GM20431 (cell line): ENCODE results near the gene FAM120AOS.

ENCODE experiments used
- in situ Hi-C: fragments of 300-500 bp; cut with MseI, MboI; formaldehyde crosslinking; loops from one replicate; pipeline ENCODE4 v1.15.0; 2020; ENCODE audit warnings: low sequenced_read_pairs; ENCODE audit not compliant: unreplicated experiment

Gene FAM120AOS

DNA sequence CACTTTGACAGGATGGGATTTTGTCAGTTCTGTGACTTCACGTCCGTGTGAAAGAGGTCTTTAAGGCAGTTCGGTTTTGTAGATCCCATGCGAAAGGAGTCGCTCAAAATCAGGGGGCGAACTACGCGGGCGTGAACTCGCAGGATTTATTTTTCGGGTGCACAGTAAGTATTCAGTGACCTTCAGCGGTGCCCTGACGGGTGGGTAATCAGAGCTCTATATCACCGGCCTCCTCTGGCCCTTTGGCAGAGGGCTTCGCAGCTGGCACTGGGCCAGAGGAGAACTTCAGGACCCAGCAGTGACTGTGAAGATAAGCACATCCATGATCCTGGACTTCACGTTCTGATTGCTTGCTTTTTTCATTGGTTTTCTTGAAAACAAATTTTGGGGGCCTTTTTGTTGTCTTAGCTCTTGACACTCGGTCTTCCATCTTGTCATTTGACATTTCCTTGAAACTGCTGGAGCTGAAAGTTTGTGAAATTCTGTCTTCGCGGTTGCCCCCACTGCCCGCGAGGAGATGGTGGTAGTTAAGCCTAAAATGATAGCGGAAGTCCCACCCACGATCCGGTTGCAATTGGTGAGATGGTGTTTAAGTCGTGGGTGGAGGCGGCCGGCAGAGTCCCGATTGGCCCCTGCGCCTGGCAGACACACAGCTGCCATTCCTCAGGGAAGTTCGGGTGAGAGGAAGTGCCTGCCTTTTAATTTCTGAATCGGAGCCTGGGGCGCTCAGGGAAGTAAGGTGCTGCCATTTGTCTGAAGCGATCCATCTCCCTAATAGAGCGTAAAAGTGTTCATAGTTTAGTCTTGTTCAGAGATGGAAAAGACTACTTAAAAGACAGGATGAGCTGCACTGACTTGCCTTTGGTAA, at the start of gene FAM120AOS:
Gene FAM120AOS (minus strand): TSS at position 535 of the 868 bp plus-strand sequence. CDS start 872 bp downstream, outside the sequence.
- in situ Hi-C loops: no loop called here

DNA sequence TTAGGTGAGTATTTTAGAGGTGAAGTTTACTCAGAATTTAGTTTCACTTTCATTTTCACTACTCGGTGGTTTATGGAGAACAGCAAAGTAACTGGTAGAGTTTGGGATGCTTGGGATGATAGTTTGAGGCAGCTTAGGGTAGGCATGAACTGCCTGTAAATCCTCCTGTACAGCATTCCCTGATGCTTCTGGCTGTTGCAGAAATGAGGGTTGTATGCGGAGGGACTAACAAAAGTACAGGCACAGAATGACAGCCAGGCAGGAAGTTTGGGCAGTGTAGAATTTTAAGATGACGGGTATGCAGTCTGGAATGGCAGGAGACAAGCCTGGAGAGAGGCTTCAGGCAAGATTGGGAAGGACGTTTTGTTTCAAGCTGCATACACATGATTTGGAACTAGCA, 48.0 kb upstream of the FAM120AOS start:
- in situ Hi-C loops: no loop called here

DNA sequence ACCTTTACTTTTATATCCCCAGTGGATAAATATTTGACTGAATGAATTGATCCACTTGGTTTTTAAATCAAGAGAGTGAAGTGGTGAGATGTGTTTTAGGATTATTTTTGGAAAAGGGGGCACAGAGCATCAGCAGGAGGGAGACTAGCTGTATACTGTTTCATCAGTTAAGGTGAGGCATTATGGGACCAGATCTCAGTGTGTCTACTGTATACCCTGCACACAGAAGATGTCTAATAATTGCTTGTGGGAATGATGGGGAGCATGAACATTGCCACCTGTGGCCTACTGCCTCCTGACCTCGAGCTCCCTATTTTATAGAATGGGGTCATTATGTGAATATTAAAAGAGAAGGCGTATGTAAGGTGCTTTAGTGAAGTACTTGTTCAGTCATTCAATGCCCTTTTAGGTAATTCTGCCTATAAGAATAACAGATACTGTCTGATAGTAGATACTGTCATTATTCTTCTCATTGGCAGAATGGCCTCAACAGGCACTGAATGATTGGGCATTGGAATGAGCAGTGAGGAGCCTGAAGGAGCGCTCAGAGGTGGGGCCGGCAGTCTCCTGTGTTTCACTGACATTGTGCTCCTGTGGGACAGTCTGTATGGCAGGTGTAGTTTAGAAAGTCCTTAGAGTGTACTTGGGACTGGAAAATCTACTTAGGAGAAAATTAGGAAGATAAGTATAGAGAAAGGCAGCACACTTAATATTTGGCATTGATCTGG, 47.4 kb upstream of the FAM120AOS start:
- in situ Hi-C loops: no loop called here

GRCh38 chr9:93496285-93496684, 42.9 kb upstream of the FAM120AOS start:
- in situ Hi-C loops: no loop called here

GRCh38 chr9:93493949-93494348, 40.6 kb upstream of the FAM120AOS start:
- in situ Hi-C loops: no loop called here

GRCh38 chr9:93492327-93492726, 38.9 kb upstream of the FAM120AOS start:
- in situ Hi-C loops: no loop called here

DNA sequence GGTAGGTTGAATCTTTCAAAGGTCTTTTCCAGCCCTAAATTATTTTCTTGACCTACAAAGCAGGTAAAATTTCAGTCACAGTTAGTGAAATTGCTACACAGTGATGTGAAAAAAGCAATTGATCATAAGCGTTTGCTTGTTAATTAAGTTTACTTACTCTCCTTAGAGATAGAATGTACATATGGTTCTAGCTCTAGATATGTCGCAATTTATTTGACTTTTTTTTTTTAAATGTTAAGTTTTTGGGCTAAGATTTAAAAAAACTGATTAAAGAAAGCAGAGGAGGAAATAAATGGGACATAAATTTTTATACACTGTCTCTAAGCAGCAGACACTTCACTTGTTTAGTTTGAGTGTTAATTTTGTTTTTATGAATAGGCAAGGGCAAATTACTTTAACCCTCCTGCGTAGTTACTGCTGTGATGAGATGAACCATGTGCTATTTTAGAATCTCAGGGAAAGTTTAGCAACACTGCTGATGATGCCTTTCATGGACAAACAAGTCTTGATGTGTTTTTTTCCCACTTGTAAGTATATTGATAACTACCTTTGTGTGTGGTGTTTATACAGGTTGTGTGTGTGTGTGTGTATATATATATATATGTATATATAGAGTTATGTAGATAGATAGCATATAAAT, 38.3 kb upstream of the FAM120AOS start:
- in situ Hi-C loops: no loop called here

GRCh38 chr9:93488244-93488643, 34.9 kb upstream of the FAM120AOS start:
- in situ Hi-C loops: no loop called here

DNA sequence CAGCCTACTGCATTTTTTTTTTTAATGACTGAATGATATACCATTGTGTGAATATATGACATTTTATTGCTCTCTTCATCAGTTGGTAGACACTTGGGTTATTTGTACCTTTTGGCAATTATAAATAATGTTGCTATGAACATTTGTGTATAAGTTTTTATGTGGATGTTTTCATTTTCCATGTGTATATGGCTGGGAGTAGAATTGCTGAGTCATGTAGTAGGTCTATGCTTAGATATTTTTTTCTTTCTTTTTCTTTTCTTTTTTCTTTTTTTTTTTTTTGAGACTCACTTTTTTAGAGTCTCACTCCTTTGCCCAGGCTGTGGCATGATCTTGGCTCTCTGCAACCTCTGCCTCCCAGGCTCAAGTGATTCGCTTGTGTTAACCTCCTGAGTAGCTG, 32.9 kb upstream of the FAM120AOS start:
- in situ Hi-C loops: no loop called here

DNA sequence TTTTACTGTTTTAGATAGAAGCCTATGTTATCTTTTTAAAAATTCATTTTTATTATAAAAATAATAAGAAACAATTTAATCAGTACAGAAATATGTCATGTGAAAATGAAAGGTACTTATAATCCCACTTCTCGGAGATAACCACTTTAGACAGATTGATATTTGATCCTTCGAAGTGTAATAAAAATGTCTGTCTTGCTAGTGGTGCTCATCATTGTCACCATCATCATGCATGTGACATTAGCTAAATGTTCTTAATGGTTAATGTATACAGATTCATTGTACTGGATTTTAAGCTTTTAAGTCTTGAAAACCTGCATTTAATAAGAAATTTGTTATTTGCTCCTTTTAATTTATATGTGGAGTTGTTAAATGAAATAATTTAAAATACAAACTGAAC, 30.1 kb upstream of the FAM120AOS start:
- in situ Hi-C loops: no loop called here

- in situ Hi-C loops: no loop called here
Observed at GRCh38 chr9:93480728-93481324, 27.4 kb upstream of the FAM120AOS start.

GRCh38 chr9:93480262-93480661, 26.9 kb upstream of the FAM120AOS start:
- in situ Hi-C loops: no loop called here

DNA sequence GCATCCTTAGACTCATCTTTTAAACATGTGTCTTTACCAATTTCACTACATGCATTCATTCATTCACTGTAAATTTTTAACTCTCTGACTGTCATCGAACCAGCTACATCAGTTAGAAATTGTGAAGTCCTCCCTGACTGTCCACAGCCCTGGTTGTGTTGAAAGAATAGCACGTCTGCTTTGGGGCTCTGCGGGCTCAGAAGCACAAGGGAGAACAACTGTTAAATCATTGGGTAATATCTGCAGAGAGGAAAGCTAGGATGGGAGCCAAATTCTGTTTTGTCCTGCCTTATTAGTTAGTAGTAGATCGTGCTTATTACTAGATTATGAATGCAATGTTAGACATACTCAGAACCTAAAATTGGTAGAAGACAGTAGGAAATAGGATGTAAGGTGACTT, 26.3 kb upstream of the FAM120AOS start:
- in situ Hi-C loops: no loop called here

GRCh38 chr9:93477397-93477796, 24.0 kb upstream of the FAM120AOS start:
- in situ Hi-C loops: no loop called here

DNA sequence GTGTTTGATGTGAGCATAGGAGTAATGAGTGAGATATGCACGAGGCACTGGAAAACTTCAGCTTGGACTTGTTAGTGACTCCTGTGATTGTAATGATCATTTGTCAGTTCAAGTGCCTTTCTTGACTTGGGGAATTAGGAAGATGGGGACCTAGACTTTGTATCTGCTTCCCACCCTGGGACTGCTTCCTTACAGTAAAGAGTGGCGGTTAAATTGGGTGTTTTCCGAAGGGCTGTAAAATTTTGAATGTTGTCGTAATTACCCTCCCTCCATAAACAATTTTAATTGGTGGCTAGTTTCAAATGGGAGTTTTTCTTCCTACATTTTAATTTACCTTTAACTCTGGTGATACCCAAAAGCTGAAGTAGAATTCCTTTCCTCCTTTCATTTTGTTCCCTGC, 23.5 kb upstream of the FAM120AOS start:
- in situ Hi-C loops: no loop called here

DNA sequence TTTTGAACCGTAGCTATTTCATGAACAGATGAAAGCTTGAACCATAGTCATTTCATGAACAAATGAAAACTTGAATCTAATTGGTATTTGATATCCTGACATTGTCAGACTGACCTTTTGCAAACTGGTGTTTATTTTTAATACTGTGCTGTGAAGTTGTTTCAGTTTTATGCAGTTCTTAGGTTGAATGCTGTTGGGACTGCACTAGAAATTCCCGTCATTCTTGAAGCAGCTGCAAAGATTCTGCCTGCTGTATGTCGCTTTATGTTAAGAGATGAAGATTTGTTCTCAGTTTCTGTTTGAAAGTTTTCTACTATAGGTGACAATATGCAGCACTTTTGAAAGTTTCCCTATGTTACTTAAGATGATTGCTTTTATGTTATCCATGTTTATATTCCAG, 22.5 kb upstream of the FAM120AOS start:
- in situ Hi-C loops: no loop called here

GRCh38 chr9:93475108-93475507, 21.7 kb upstream of the FAM120AOS start:
- in situ Hi-C loops: no loop called here

- in situ Hi-C loops: no loop called here
Observed at GRCh38 chr9:93473411-93473810, 20.0 kb upstream of the FAM120AOS start.

DNA sequence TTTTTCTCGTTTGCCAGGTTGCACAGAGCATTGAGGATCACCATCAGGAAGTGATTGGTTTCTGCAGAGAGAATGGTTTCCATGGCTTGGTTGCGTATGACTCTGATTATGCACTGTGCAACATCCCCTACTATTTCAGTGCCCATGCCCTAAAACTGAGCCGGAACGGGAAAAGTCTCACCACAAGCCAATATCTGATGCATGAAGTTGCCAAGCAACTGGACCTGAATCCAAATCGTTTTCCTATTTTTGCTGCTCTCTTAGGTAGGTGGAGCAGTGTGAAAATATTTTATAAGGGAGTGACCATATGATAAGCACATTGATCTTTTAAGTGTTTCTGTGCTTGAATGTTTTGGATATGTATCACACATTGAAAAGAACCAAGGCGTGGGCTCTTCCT, 17.7 kb upstream of the FAM120AOS start:
- in situ Hi-C loops: no loop called here

GRCh38 chr9:93470391-93470790, 17.0 kb upstream of the FAM120AOS start:
- in situ Hi-C loops: no loop called here
